CD4-positive, alpha-beta T cell (primary cell): ENCODE results near the gene RRAD. TPM values are rescaled to one million over a fixed set of nuclear protein-coding genes. Genes with fewer than 3 reads are reported as not detected.

ENCODE experiments used
- ATAC-seq: fragments of 200-7000 bp; cut with Tn5 transposase; one replicate; pipeline ENCODE4 v1.10.0; 2022; ENCODE audit warnings: mild to moderate bottlenecking; ENCODE audit not compliant: poor library complexity
- CTCF ChIA-PET: fragments of 350-600 bp; sonication (Branson Sonifier 250); formaldehyde crosslinking; loops from one replicate; lab custom pipeline; 2021; ENCODE audit warnings: antibody characterized with exemption, inconsistent platforms; lab: Charles Lee
- POLR2A ChIA-PET: fragments of 350-600 bp; sonication (Branson Sonifier 250); formaldehyde crosslinking; loops from one replicate; lab custom pipeline; 2021; ENCODE audit warnings: antibody characterized with exemption, inconsistent platforms; lab: Charles Lee
- DNase-seq, 14 experiments: peaks; one replicate each; pipeline ENCODE4 v3.0.0-alpha.2; 2013 to 2020; ENCODE audit warnings: mixed read lengths in 2 of 14
- H3K27ac ChIP-seq, 2 donors: one replicate each; pipeline versions ENCODE4 v1.5.1 to v1.7.0; 2013; ENCODE audit warnings: low read length in 2 of 2, low read depth in 1 of 2, mild to moderate bottlenecking in 1 of 2
- H3K27me3 ChIP-seq, 2 experiments: 1 replicate in 1 of 2; 2 replicates in 1 of 2; pipeline versions ENCODE4 v1.6.1 to v1.7.0; 2013; ENCODE audit warnings: low read length in 2 of 2, control low read depth in 1 of 2, mild to moderate bottlenecking in 1 of 2, moderate library complexity in 1 of 2; ENCODE audit not compliant: insufficient read depth in 2 of 2, control insufficient read depth in 1 of 2
- H3K36me3 ChIP-seq: one replicate; pipeline ENCODE4 v1.6.1; 2013; ENCODE audit warnings: low read length, control low read depth; ENCODE audit not compliant: insufficient read depth
- H3K4me1 ChIP-seq: one replicate; pipeline ENCODE4 v1.6.1; 2013; ENCODE audit warnings: low read length, control low read depth; ENCODE audit not compliant: insufficient read depth
- H3K4me3 ChIP-seq: one replicate; pipeline ENCODE4 v1.5.1; 2013; ENCODE audit warnings: mild to moderate bottlenecking, low read length, moderate library complexity
- H3K9me3 ChIP-seq, 2 experiments: 1 replicate in 1 of 2; 2 replicates in 1 of 2; pipeline versions ENCODE4 v1.6.1 to v1.7.0; 2013; ENCODE audit warnings: low read length in 2 of 2, mild to moderate bottlenecking in 2 of 2, control low read depth in 1 of 2, moderate library complexity in 1 of 2; ENCODE audit not compliant: control insufficient read depth in 1 of 2, insufficient read depth in 1 of 2
- H3K27ac Mint-ChIP-seq: one replicate; pipeline ENCODE4 v1.8.0; 2020; ENCODE audit warnings: mixed read lengths
- H3K27me3 Mint-ChIP-seq: one replicate; pipeline ENCODE4 v1.8.0; 2021; ENCODE audit warnings: mixed read lengths
- H3K36me3 Mint-ChIP-seq: one replicate; pipeline ENCODE4 v1.8.0; 2021; ENCODE audit warnings: low read depth, mixed read lengths
- H3K4me1 Mint-ChIP-seq: one replicate; pipeline ENCODE4 v1.8.0; 2021; ENCODE audit warnings: low read depth, mixed read lengths
- H3K4me3 Mint-ChIP-seq: one replicate; pipeline ENCODE4 v1.8.0; 2020; ENCODE audit warnings: mild to moderate bottlenecking, mixed read lengths
- H3K9me3 Mint-ChIP-seq: one replicate; pipeline ENCODE4 v1.8.0; 2020; ENCODE audit warnings: mixed read lengths
- intact Hi-C, 2 experiments: fragments of 100-400 bp; cut with DNase I in 1 of 2; cut with micrococcal nuclease in 1 of 2; formaldehyde crosslinking; loops; one replicate each; pipeline versions ENCODE4 v1.15.1 to v1.9.0; 2023 to 2025; cut with DNase I, micrococcal nuclease
- total RNA-seq, 174 experiments: library from RNA in 2 of 174; stranded (reverse) in 2 of 174; gene quantifications; one replicate each; pipeline ENCODE4 v1.2.3 and lab custom pipeline; 2021 to 2026
- TF ChIP-seq, protein P1 (sequence below): fragments of 200-600 bp; IDR thresholded peaks from one replicate; pipeline ENCODE4 v1.8.0; 2022; ENCODE audit warnings: antibody characterized with exemption, mild to moderate bottlenecking

The RRAD gene
- total RNA-seq, 2 experiments from 2014 or later: 0.28 to 0.49 TPM

DNA sequence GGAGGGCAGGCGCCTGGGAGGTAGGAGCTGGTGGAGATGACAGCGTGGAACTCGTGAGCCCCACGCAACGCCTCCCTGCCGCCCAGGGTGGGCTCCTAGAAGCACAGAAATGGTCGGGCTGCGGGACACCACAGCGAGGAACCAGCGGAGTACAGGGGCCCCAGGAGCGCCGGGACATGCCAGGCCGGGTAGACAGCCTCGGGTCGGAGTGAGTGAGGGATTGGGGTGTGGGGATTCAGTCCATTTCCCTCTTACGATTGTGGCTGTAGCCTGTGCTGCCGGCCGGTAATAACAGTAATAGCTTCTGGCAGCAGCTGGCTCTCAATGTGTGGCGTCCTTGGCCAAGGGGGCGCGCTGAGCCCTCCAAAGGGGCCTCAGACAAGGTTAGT, 23.5 kb upstream of the RRAD start:
- ChIA-PET CTCF (interaction anchor here (1.0 kb wide), 1 partner anchor 236 kb away, joined by 3 read pairs; no protein-coding TSS in a partner anchor), POLR2A (no interaction called here)
- Mint-ChIP-seq H3K4me1 (peaks cover 20% of the 10 kb centered on the region), H3K27ac (no peak overlapping the region), H3K36me3 (peaks cover 4% of the 10 kb centered on the region), H3K9me3 (no peaks in the 10 kb centered on the region), H3K4me3 (peak overlapping the region; percentile 89), H3K27me3 (peaks cover 57% of the 10 kb centered on the region)
- peaks cover under 1% of the 10 kb centered on the region for H3K36me3 ChIP-seq
- TF ChIP-seq, protein P1, sequence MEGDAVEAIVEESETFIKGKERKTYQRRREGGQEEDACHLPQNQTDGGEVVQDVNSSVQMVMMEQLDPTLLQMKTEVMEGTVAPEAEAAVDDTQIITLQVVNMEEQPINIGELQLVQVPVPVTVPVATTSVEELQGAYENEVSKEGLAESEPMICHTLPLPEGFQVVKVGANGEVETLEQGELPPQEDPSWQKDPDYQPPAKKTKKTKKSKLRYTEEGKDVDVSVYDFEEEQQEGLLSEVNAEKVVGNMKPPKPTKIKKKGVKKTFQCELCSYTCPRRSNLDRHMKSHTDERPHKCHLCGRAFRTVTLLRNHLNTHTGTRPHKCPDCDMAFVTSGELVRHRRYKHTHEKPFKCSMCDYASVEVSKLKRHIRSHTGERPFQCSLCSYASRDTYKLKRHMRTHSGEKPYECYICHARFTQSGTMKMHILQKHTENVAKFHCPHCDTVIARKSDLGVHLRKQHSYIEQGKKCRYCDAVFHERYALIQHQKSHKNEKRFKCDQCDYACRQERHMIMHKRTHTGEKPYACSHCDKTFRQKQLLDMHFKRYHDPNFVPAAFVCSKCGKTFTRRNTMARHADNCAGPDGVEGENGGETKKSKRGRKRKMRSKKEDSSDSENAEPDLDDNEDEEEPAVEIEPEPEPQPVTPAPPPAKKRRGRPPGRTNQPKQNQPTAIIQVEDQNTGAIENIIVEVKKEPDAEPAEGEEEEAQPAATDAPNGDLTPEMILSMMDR: no peak
- DNase-seq: no peak
- peak overlapping the region; percentile 64 for H3K4me3 ChIP-seq
- peaks cover 25% of the 10 kb centered on the region in 2 experiments for H3K27me3 ChIP-seq
- ATAC-seq: no peak
- peaks cover 24% of the 10 kb centered on the region for H3K4me1 ChIP-seq
- no peak overlapping the region for H3K27ac ChIP-seq
- peaks cover 0 to 8% of the 10 kb centered on the region in 2 experiments for H3K9me3 ChIP-seq
- intact Hi-C loops: no loop called here

DNA sequence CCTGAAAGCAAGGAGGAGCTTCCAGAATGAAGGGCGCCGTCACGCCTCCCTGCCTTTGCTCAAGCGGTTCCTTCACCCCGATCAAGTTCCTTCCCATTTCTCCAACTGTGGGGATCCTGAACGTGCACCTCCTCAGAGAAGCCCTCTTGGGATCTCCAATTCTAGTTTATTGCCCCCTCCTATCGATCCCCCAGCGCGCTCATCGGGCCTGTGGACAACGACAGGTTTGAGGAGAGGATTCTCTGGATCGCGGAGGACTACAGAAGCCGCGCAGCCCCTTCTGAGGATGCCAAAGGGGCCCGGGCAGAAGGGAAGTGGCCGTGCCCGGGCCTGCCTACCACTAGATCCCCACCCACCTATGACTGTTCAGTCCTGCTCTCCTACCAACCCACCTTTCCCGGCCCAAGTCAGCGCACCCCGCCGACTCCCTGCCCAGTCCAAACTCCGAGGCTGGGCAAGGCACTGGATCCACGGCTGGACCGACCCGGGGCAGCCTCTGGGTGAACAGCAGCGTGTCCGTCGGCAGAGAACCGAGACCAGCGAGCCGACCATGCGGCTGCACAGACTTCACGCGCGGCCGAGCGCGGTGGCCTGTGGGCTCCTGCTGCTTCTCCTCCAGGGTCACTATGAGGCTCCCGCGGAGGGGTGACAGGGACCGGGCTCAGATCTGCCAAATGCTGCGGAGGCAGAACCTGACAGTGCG, 22.9 kb upstream of the RRAD start:
- Mint-ChIP-seq H3K36me3 (peaks cover 8% of the 10 kb centered on the region), H3K9me3 (no peaks in the 10 kb centered on the region), H3K27ac (no peak overlapping the region), H3K27me3 (peaks cover 56% of the 10 kb centered on the region), H3K4me3 (peak overlapping the region; percentile 89), H3K4me1 (peaks cover 20% of the 10 kb centered on the region)
- TF ChIP-seq, protein P1: no peak
- CTCF ChIA-PET: interaction anchor here (1.0 to 1.3 kb wide), 3 partner anchors 10 to 237 kb away, joined by 3 to 4 read pairs (median 3); no protein-coding TSS in a partner anchor
- Histone ChIP-seq H3K4me1 (peaks cover 24% of the 10 kb centered on the region), H3K27me3 (peaks cover 22 to 25% of the 10 kb centered on the region in 2 experiments), H3K9me3 (peaks cover 0 to 8% of the 10 kb centered on the region in 2 experiments), H3K4me3 (peak overlapping the region; percentile 64), H3K36me3 (peaks cover 6% of the 10 kb centered on the region), H3K27ac (no peak overlapping the region)
- intact Hi-C loops: no loop called here
- DNase-seq: peak in 2 of 14 experiments; percentile 13 to 23
- POLR2A ChIA-PET: interaction anchor here (1.1 kb wide), 1 partner anchor 207 kb away, joined by 4 read pairs; no protein-coding TSS in a partner anchor
- ATAC-seq: no peak

DNA sequence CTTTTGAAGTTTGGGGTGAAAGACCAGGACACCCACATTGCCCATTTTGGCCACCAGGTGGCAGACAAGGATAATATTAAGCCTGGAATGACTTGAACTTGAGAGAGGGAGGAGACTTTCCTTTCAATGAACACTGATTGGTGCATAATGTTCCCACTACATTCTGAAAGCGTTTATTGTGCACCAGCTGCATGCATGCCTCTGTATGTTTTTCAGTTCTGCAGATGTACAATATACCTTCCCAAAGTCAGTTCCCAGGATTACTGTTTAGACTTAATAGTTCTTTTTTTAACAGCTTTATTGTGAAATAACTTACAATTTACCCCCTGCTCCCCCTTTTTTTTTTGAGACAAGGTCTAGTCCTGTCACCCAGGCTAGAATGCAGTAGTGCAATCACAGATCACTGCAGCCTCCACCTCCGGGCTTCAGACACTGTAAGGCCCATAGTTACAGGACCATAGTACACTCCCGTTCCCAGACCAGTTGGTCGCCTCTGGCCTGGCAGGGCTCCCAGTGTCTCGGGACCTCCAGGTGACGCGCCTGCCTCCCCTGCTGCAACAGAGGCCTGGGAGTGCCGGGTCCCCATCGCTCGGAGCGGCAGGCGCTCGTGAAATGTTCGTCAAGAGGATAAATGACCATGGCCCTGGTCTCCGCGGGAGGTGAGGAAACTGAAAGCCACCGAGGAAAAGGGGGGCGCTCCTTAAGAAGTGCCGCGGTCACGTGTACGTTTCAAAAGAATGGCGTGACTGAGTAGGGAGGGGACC, 22.1 kb upstream of the RRAD start:
- Histone ChIP-seq H3K4me1 (peaks cover 24% of the 10 kb centered on the region), H3K4me3 (peak overlapping the region; percentile 64), H3K27ac (no peak overlapping the region), H3K36me3 (peaks cover 14% of the 10 kb centered on the region), H3K9me3 (peaks cover 0 to 8% of the 10 kb centered on the region in 2 experiments), H3K27me3 (peaks cover 19 to 22% of the 10 kb centered on the region in 2 experiments)
- peak overlapping the region; percentile 89 for H3K4me3 Mint-ChIP-seq
- TF ChIP-seq, protein P1: peak; percentile 81
- CTCF ChIA-PET: interaction anchor here (0.7 to 1.3 kb wide), 6 partner anchors 9 to 208 kb away, joined by 3 to 4 read pairs (median 4); no protein-coding TSS in a partner anchor
- no peaks in the 10 kb centered on the region for H3K9me3 Mint-ChIP-seq
- POLR2A ChIA-PET: interaction anchor here (0.6 to 1.1 kb wide), 2 partner anchors 208 to 502 kb away, joined by 3 to 4 read pairs; no protein-coding TSS in a partner anchor
- peaks cover 50% of the 10 kb centered on the region for H3K27me3 Mint-ChIP-seq
- H3K36me3 Mint-ChIP-seq: peaks cover 16% of the 10 kb centered on the region
- H3K4me1 Mint-ChIP-seq: peaks cover 20% of the 10 kb centered on the region
- DNase-seq: peak; percentile 65 to 90 (median 82)
- intact Hi-C loops: loop anchor here in 1 of 2 experiments (2.0 kb wide), 1 partner anchor 237 kb away; no protein-coding TSS in a partner anchor
- ATAC-seq: peak; percentile 97
- peak overlapping the region; percentile 2 for H3K27ac Mint-ChIP-seq
